ENCODE results near the gene EHD4.

DNA sequence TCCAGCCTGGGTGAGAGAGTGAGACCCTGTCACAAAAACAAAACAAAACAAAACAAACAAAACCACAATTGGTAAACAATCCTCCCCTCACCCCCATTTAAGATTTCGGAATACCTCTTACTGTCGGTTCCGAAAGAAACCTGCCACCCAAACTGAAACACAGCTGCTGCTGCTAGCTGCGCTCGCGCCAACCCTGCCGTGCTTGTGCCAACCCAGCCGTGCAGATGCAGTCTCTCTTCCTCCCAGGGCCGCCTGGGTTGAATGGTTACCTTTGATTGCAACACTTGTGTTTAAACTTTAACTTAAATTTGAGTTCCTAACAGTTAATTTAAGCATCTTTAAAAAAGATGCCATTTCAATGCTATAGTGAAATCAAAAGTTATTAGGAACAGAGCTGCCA lies 50.0 kb downstream of the EHD4 start:
- TF ChIP-seq, protein P1, sequence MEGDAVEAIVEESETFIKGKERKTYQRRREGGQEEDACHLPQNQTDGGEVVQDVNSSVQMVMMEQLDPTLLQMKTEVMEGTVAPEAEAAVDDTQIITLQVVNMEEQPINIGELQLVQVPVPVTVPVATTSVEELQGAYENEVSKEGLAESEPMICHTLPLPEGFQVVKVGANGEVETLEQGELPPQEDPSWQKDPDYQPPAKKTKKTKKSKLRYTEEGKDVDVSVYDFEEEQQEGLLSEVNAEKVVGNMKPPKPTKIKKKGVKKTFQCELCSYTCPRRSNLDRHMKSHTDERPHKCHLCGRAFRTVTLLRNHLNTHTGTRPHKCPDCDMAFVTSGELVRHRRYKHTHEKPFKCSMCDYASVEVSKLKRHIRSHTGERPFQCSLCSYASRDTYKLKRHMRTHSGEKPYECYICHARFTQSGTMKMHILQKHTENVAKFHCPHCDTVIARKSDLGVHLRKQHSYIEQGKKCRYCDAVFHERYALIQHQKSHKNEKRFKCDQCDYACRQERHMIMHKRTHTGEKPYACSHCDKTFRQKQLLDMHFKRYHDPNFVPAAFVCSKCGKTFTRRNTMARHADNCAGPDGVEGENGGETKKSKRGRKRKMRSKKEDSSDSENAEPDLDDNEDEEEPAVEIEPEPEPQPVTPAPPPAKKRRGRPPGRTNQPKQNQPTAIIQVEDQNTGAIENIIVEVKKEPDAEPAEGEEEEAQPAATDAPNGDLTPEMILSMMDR (IDR thresholded peaks at IDR 0.05; ENCODE audit: extremely low read depth in 1 of 2, insufficient read depth in 1 of 2, low read depth in 1 of 2, low read length in 2 of 2) = no peak
- no peak for TF ChIP-seq POLR2AphosphoS5 (IDR thresholded peaks at IDR 0.05; ENCODE audit: insufficient read depth, low read depth, low read length)
